Measurements from ENCODE around the gene GALNT9. TPM values are rescaled to one million over a fixed set of nuclear protein-coding genes. Genes with fewer than 3 reads are reported as not detected.

The GALNT9 gene
- total and polyA plus RNA-seq, 4 experiments from 2014 or later: 0.61 TPM; not detected in 3

GRCh38 chr12:132176385-132176919 lies 152.9 kb downstream of the GALNT9 start:
- H3K9me3 ChIP-seq (ENCODE audit: control insufficient read depth in 1 of 2, low read length in 2 of 2): no peaks in the 10 kb centered on the region
- no peak overlapping the region for H3K27ac ChIP-seq (ENCODE audit: low read depth, low read length)
- no peak for DNase-seq
- no peaks in the 10 kb centered on the region for H3K27me3 ChIP-seq (ENCODE audit: insufficient read depth, low read length)
- H3K4me3 Mint-ChIP-seq: no peak overlapping the region
- H3K9me3 Mint-ChIP-seq: peaks cover 0 to 1% (median 0%) of the 10 kb centered on the region in 8 donors
- CTCF ChIA-PET (ENCODE audit: partially characterized antibody): no interaction called here
- no peaks in the 10 kb centered on the region for H3K36me3 ChIP-seq (ENCODE audit: insufficient read depth, low read length)
- POLR2A ChIA-PET (ENCODE audit: partially characterized antibody): interaction anchor here (0.8 to 1.1 kb wide), 3 partner anchors 11 to 13 kb away, joined by 3 read pairs; no protein-coding TSS in a partner anchor
- H3K4me1 Mint-ChIP-seq: peaks cover 23 to 45% (median 34%) of the 10 kb centered on the region in 4 donors
- H3K27me3 Mint-ChIP-seq: peaks cover 8 to 10% of the 10 kb centered on the region in 2 donors
- no peak overlapping the region for H3K27ac Mint-ChIP-seq
- no peak overlapping the region for H3K4me3 ChIP-seq (ENCODE audit: low read length in 2 of 2)
- intact Hi-C loops (cut with micrococcal nuclease): no loop called here
- peaks cover 38% of the 10 kb centered on the region for H3K4me1 ChIP-seq (ENCODE audit: insufficient read depth, low read length)
- H3K36me3 Mint-ChIP-seq: no peaks in the 10 kb centered on the region

- no peaks in the 10 kb centered on the region for H3K36me3 ChIP-seq (ENCODE audit: insufficient read depth, low read length)
- H3K4me1 ChIP-seq (ENCODE audit: insufficient read depth, low read length): peaks cover 38% of the 10 kb centered on the region
- no peaks in the 10 kb centered on the region for H3K9me3 ChIP-seq (ENCODE audit: control insufficient read depth in 1 of 2, low read length in 2 of 2)
- Mint-ChIP-seq H3K27ac (no peak overlapping the region), H3K27me3 (peaks cover 7 to 8% of the 10 kb centered on the region in 2 donors), H3K36me3 (no peaks in the 10 kb centered on the region), H3K4me1 (peaks cover 21 to 45% (median 29%) of the 10 kb centered on the region in 4 donors), H3K4me3 (no peak overlapping the region), H3K9me3 (peaks cover 0 to 1% (median 0%) of the 10 kb centered on the region in 8 donors)
- H3K4me3 ChIP-seq (ENCODE audit: low read length in 2 of 2): no peak overlapping the region
- no peaks in the 10 kb centered on the region for H3K27me3 ChIP-seq (ENCODE audit: insufficient read depth, low read length)
- DNase-seq: no peak
- POLR2A ChIA-PET (ENCODE audit: partially characterized antibody): interaction anchor here (0.8 to 1.1 kb wide), 2 partner anchors 11 to 14 kb away, joined by 3 read pairs; no protein-coding TSS in a partner anchor
- H3K27ac ChIP-seq (ENCODE audit: low read depth, low read length): no peak overlapping the region
- CTCF ChIA-PET (ENCODE audit: partially characterized antibody): no interaction called here
- intact Hi-C loops (cut with micrococcal nuclease): no loop called here
These were observed 153.6 kb downstream of the GALNT9 start for GRCh38 chr12:132175496-132176384.

- intact Hi-C loops (cut with micrococcal nuclease): no loop called here
- H3K27ac ChIP-seq (ENCODE audit: low read depth, low read length): no peak overlapping the region
- H3K4me3 ChIP-seq (ENCODE audit: low read length in 2 of 2): no peak overlapping the region
- Mint-ChIP-seq H3K9me3 (peaks cover 0 to 1% (median 0%) of the 10 kb centered on the region in 8 donors), H3K27me3 (peaks cover 7 to 8% of the 10 kb centered on the region in 2 donors), H3K27ac (peak overlapping the region in 1 of 7 donors; percentile 51), H3K4me1 (peaks cover 17 to 41% (median 27%) of the 10 kb centered on the region in 4 donors), H3K4me3 (peak overlapping the region in 4 of 8 donors; percentile 27 to 59 (median 35)), H3K36me3 (no peaks in the 10 kb centered on the region)
- H3K4me1 ChIP-seq (ENCODE audit: insufficient read depth, low read length): peaks cover 38% of the 10 kb centered on the region
- no peaks in the 10 kb centered on the region for H3K9me3 ChIP-seq (ENCODE audit: control insufficient read depth in 1 of 2, low read length in 2 of 2)
- ChIA-PET POLR2A (ENCODE audit: partially characterized antibody) (interaction anchor here (1.2 to 1.3 kb wide), 2 partner anchors 11 to 14 kb away, joined by 4 to 5 read pairs; no protein-coding TSS in a partner anchor), CTCF (ENCODE audit: partially characterized antibody) (interaction anchor here (1.3 kb wide), 1 partner anchor 21 kb away, joined by 5 read pairs; no protein-coding TSS in a partner anchor)
- no peaks in the 10 kb centered on the region for H3K27me3 ChIP-seq (ENCODE audit: insufficient read depth, low read length)
- no peak for DNase-seq
- no peaks in the 10 kb centered on the region for H3K36me3 ChIP-seq (ENCODE audit: insufficient read depth, low read length)
These were observed 154.4 kb downstream of the GALNT9 start for GRCh38 chr12:132174839-132175490.

GRCh38 chr12:132174015-132174838 lies 155.2 kb downstream of the GALNT9 start:
- Mint-ChIP-seq H3K4me1 (peaks cover 15 to 34% (median 23%) of the 10 kb centered on the region in 4 donors), H3K4me3 (peak overlapping the region in 4 of 8 donors; percentile 27 to 59 (median 35)), H3K27ac (peak overlapping the region in 1 of 7 donors; percentile 51), H3K27me3 (peaks cover 7 to 8% of the 10 kb centered on the region in 2 donors), H3K9me3 (peaks cover 0 to 1% (median 0%) of the 10 kb centered on the region in 8 donors), H3K36me3 (no peaks in the 10 kb centered on the region)
- no peaks in the 10 kb centered on the region for H3K36me3 ChIP-seq (ENCODE audit: insufficient read depth, low read length)
- DNase-seq: peak in 1 of 5 donors; percentile 25
- no peak overlapping the region for H3K27ac ChIP-seq (ENCODE audit: low read depth, low read length)
- no peaks in the 10 kb centered on the region for H3K27me3 ChIP-seq (ENCODE audit: insufficient read depth, low read length)
- intact Hi-C loops (cut with micrococcal nuclease): no loop called here
- ChIA-PET CTCF (ENCODE audit: partially characterized antibody) (interaction anchor here (1.3 kb wide), 1 partner anchor 20 kb away, joined by 5 read pairs; no protein-coding TSS in a partner anchor), POLR2A (ENCODE audit: partially characterized antibody) (interaction anchor here (1.2 to 1.3 kb wide), 2 partner anchors 12 to 15 kb away, joined by 4 to 5 read pairs; no protein-coding TSS in a partner anchor)
- no peak overlapping the region for H3K4me3 ChIP-seq (ENCODE audit: low read length in 2 of 2)
- H3K4me1 ChIP-seq (ENCODE audit: insufficient read depth, low read length): peaks cover 33% of the 10 kb centered on the region
- no peaks in the 10 kb centered on the region for H3K9me3 ChIP-seq (ENCODE audit: control insufficient read depth in 1 of 2, low read length in 2 of 2)

GRCh38 chr12:132173135-132174014 lies 156.0 kb downstream of the GALNT9 start:
- POLR2A ChIA-PET (ENCODE audit: partially characterized antibody): no interaction called here
- H3K27me3 ChIP-seq (ENCODE audit: insufficient read depth, low read length): no peaks in the 10 kb centered on the region
- CTCF ChIA-PET (ENCODE audit: partially characterized antibody): interaction anchor here (1.3 kb wide), 1 partner anchor 20 kb away, joined by 5 read pairs; no protein-coding TSS in a partner anchor

GRCh38 chr12:132172619-132173018 lies 156.8 kb downstream of the GALNT9 start:
- peak in 1 of 5 donors; percentile 22 for DNase-seq
- H3K9me3 ChIP-seq (ENCODE audit: control insufficient read depth in 1 of 2, low read length in 2 of 2): no peaks in the 10 kb centered on the region
- POLR2A ChIA-PET (ENCODE audit: partially characterized antibody): no interaction called here
- H3K27me3 ChIP-seq (ENCODE audit: insufficient read depth, low read length): no peaks in the 10 kb centered on the region
- CTCF ChIA-PET (ENCODE audit: partially characterized antibody): no interaction called here
- H3K27ac Mint-ChIP-seq: peak overlapping the region in 1 of 7 donors; percentile 30
- peaks cover 27% of the 10 kb centered on the region for H3K4me1 ChIP-seq (ENCODE audit: insufficient read depth, low read length)
- no peaks in the 10 kb centered on the region for H3K36me3 ChIP-seq (ENCODE audit: insufficient read depth, low read length)
- peaks cover 7 to 22% (median 17%) of the 10 kb centered on the region in 4 donors for H3K4me1 Mint-ChIP-seq
- peak overlapping the region in 5 of 8 donors; percentile 34 to 63 (median 52) for H3K4me3 Mint-ChIP-seq
- peaks cover 7 to 8% of the 10 kb centered on the region in 2 donors for H3K27me3 Mint-ChIP-seq
- H3K27ac ChIP-seq (ENCODE audit: low read depth, low read length): no peak overlapping the region
- H3K4me3 ChIP-seq (ENCODE audit: low read length in 2 of 2): no peak overlapping the region
- intact Hi-C loops (cut with micrococcal nuclease): no loop called here
- H3K36me3 Mint-ChIP-seq: no peaks in the 10 kb centered on the region
- H3K9me3 Mint-ChIP-seq: peaks cover 0 to 1% (median 0%) of the 10 kb centered on the region in 8 donors

More at GRCh38 chr12:132173135-132174014, 156.0 kb downstream of the GALNT9 start:
- Histone ChIP-seq H3K4me3 (ENCODE audit: low read length in 2 of 2) (no peak overlapping the region), H3K9me3 (ENCODE audit: control insufficient read depth in 1 of 2, low read length in 2 of 2) (no peaks in the 10 kb centered on the region), H3K4me1 (ENCODE audit: insufficient read depth, low read length) (peaks cover 24% of the 10 kb centered on the region), H3K27ac (ENCODE audit: low read depth, low read length) (no peak overlapping the region), H3K36me3 (ENCODE audit: insufficient read depth, low read length) (no peaks in the 10 kb centered on the region)
- peaks cover 9 to 25% (median 16%) of the 10 kb centered on the region in 4 donors for H3K4me1 Mint-ChIP-seq
- H3K27ac Mint-ChIP-seq: peak overlapping the region in 1 of 7 donors; percentile 30
- DNase-seq: peak in 1 of 5 donors; percentile 37
- intact Hi-C loops (cut with micrococcal nuclease): no loop called here
- H3K36me3 Mint-ChIP-seq: no peaks in the 10 kb centered on the region
- peaks cover 0 to 1% (median 0%) of the 10 kb centered on the region in 8 donors for H3K9me3 Mint-ChIP-seq
- peaks cover 7 to 8% of the 10 kb centered on the region in 2 donors for H3K27me3 Mint-ChIP-seq
- H3K4me3 Mint-ChIP-seq: peak overlapping the region in 5 of 8 donors; percentile 34 to 63 (median 52)

Measured in CD4-positive, alpha-beta memory T cell (primary cell).